Parathyroid adenoma (tissue), 2 donors: ENCODE data around the gene TNFRSF25.

Source experiments
- H2AFZ ChIP-seq: fragments of 300-600 bp; sonication (generic); one replicate; pipeline ENCODE4 v1.7.0; 2017; ENCODE audit warnings: antibody characterized with exemption, mild to moderate bottlenecking
- H3K27ac ChIP-seq: fragments of 300-600 bp; sonication (generic); one replicate; pipeline ENCODE4 v1.7.0; 2017
- H3K27me3 ChIP-seq: fragments of 300-600 bp; sonication (generic); one replicate; pipeline ENCODE4 v1.7.0; 2017; ENCODE audit warnings: low read length; ENCODE audit not compliant: control insufficient read depth, insufficient read depth
- H3K36me3 ChIP-seq: fragments of 300-600 bp; sonication (generic); one replicate; pipeline ENCODE4 v1.7.0; 2017; ENCODE audit warnings: low read length; ENCODE audit not compliant: control insufficient read depth, insufficient read depth
- H3K4me1 ChIP-seq: fragments of 300-600 bp; sonication (generic); one replicate; pipeline ENCODE4 v1.7.0; 2017; ENCODE audit warnings: control low read depth
- H3K4me2 ChIP-seq: fragments of 300-600 bp; sonication (generic); one replicate; pipeline ENCODE4 v1.7.0; 2017; ENCODE audit warnings: low read length
- H3K4me3 ChIP-seq: fragments of 300-600 bp; sonication (generic); one replicate; pipeline ENCODE4 v1.7.0; 2017; ENCODE audit warnings: low read depth, low read length
- H3K79me2 ChIP-seq: fragments of 300-600 bp; sonication (generic); one replicate; pipeline ENCODE4 v1.7.0; 2017; ENCODE audit warnings: control low read depth
- H3K9ac ChIP-seq: fragments of 300-600 bp; sonication (generic); one replicate; pipeline ENCODE4 v1.7.0; 2017; ENCODE audit warnings: mild to moderate bottlenecking
- H3K9me3 ChIP-seq: fragments of 300-600 bp; sonication (generic); one replicate; pipeline ENCODE4 v1.7.0; 2017; ENCODE audit warnings: low read length; ENCODE audit not compliant: control insufficient read depth
- CTCF ChIP-seq: fragments of 300-600 bp; sonication (generic); IDR thresholded peaks from one replicate; pipeline ENCODE4 v1.7.0; 2017; ENCODE audit warnings: antibody characterized with exemption, mild to moderate bottlenecking
- donor health status: primary hyperparathyroidism.

TNFRSF25 gene

GRCh38 chr1:6466023-6466422, at the start of gene TNFRSF25:
TNFRSF25 (minus strand) TSS chr1:6466173; CDS start chr1:6466107, 66 bp downstream.
- no peaks in the 10 kb centered on the region for H3K27me3 ChIP-seq
- no peaks in the 10 kb centered on the region for H3K79me2 ChIP-seq
- H3K4me3 ChIP-seq: no peak within 1 kb of the TSS
- no peak within 1 kb of the TSS for H3K9ac ChIP-seq
- H3K4me2 ChIP-seq: no peak within 1 kb of the TSS
- H3K36me3 ChIP-seq: no peaks in the 10 kb centered on the region
- no peaks in the 10 kb centered on the region for H3K9me3 ChIP-seq
- TF ChIP-seq CTCF: no peak
- H2AFZ ChIP-seq: no peak within 1 kb of the TSS
- peaks cover 9% of the 10 kb centered on the region for H3K4me1 ChIP-seq
- peak within 1 kb of the TSS; percentile 53 for H3K27ac ChIP-seq

GRCh38 chr1:6515771-6516170, 49.8 kb upstream of the TNFRSF25 start:
- Histone ChIP-seq H3K36me3 (no peaks in the 10 kb centered on the region), H3K4me1 (peaks cover 10% of the 10 kb centered on the region)

GRCh38 chr1:6513320-6513801, 47.4 kb upstream of the TNFRSF25 start:
- H3K4me1 ChIP-seq: no peaks in the 10 kb centered on the region
- no peak overlapping the region for H3K4me3 ChIP-seq
- no peak for TF ChIP-seq CTCF
- H3K27me3 ChIP-seq: no peaks in the 10 kb centered on the region
- no peak overlapping the region for H3K9ac ChIP-seq
- no peaks in the 10 kb centered on the region for H3K79me2 ChIP-seq
- H3K27ac ChIP-seq: no peak overlapping the region
- no peaks in the 10 kb centered on the region for H3K9me3 ChIP-seq
- H3K36me3 ChIP-seq: no peaks in the 10 kb centered on the region
- no peak overlapping the region for H3K4me2 ChIP-seq
- no peak overlapping the region for H2AFZ ChIP-seq

More at GRCh38 chr1:6515771-6516170, 49.8 kb upstream of the TNFRSF25 start:
- H2AFZ ChIP-seq: no peak overlapping the region
- TF ChIP-seq CTCF: no peak
- H3K9me3 ChIP-seq: no peaks in the 10 kb centered on the region
- H3K27me3 ChIP-seq: no peaks in the 10 kb centered on the region
- no peak overlapping the region for H3K4me2 ChIP-seq
- H3K79me2 ChIP-seq: no peaks in the 10 kb centered on the region
- H3K27ac ChIP-seq: no peak overlapping the region
- no peak overlapping the region for H3K9ac ChIP-seq
- no peak overlapping the region for H3K4me3 ChIP-seq

- Histone ChIP-seq H3K9me3 (no peaks in the 10 kb centered on the region), H3K4me2 (no peak overlapping the region), H3K27ac (no peak overlapping the region), H3K9ac (no peak overlapping the region), H3K4me1 (no peaks in the 10 kb centered on the region), H3K79me2 (no peaks in the 10 kb centered on the region), H3K4me3 (no peak overlapping the region), H3K36me3 (no peaks in the 10 kb centered on the region), H2AFZ (no peak overlapping the region), H3K27me3 (no peaks in the 10 kb centered on the region)
- TF ChIP-seq CTCF: no peak
Observed at GRCh38 chr1:6512908-6513280, 46.9 kb upstream of the TNFRSF25 start.

GRCh38 chr1:6512245-6512907, 46.4 kb upstream of the TNFRSF25 start:
- H3K36me3 ChIP-seq: no peaks in the 10 kb centered on the region
- no peak overlapping the region for H3K27ac ChIP-seq
- H3K4me1 ChIP-seq: no peaks in the 10 kb centered on the region
- H3K4me3 ChIP-seq: no peak overlapping the region
- no peak for TF ChIP-seq CTCF
- H3K4me2 ChIP-seq: no peak overlapping the region
- no peaks in the 10 kb centered on the region for H3K9me3 ChIP-seq
- no peaks in the 10 kb centered on the region for H3K79me2 ChIP-seq
- H2AFZ ChIP-seq: no peak overlapping the region
- H3K27me3 ChIP-seq: no peaks in the 10 kb centered on the region
- no peak overlapping the region for H3K9ac ChIP-seq
